ENCODE data around the gene PPIB.
"Not testable (repeated sequence)": the region's sequence is repeated elsewhere in the genome, so short reads cannot be mapped to it uniquely, and the experiment has no call there.

PPIB gene

DNA sequence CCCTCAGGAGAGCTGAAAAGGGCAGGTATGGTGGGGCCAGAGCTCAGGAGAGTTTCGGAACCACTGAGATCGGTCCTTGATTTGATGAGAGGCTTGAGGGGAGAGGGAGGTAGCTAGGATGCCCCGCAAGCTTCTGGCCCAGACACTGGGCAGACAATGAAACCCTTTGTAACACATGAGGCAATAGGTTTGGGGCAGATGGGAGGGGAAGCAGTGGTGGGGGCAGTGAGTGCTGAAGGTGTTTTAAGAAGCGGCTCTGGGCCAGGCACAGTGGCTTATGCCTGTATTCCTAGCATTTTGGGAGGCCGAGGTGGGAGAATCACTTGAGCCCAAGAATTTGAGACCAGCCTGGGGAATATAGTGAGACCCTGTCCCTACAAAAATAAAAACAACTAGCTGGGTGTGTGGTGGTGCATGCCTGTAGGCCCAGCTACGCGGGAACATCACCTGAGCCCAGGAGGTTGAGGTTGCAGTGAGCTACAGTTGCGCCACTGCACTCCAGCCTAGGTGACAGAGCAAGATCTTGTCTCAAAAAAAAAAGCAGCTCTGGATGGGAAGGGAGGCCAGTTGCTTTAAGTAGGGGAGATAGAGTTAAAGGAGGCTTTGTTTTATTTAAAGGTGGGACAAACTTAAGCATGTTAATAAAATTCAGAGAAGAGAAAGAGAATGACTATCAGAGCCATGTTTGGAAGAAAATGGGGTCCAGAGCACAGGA is 20.9 kb downstream of the PPIB start:
- DNase-seq (ENCODE audit: low read depth) = no peak

DNA sequence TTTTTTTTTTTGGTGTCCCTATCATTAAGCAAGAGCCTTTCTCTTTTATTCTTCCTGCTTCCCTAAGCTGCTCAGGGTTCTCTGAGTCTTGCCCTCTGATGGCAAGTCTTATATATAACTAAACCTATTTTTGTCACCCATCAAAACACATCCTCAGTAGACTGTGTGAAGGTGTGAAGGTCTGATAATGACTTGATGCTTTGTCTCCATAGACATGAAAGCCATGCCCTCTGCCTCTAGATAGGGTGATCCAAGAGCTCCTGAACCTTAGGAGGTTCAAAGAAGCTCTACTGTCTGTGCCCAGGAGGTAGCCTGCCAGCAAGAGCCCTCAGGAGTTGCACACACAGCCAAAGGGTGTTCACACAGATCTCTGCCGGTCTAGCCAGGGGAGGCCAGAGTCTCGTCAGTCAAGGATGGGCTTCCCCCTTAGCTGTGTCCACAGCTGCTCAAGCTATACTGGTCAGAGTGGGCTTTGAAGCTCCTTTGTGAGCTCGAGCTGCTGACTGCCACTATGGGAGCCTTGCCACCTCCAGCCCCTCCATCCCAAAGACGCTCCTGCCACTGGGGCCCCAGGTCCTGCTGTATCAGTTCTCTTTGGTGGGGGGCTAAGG is 24.4 kb downstream of the PPIB start:
- DNase-seq (ENCODE audit: low read depth) = no peak

DNA sequence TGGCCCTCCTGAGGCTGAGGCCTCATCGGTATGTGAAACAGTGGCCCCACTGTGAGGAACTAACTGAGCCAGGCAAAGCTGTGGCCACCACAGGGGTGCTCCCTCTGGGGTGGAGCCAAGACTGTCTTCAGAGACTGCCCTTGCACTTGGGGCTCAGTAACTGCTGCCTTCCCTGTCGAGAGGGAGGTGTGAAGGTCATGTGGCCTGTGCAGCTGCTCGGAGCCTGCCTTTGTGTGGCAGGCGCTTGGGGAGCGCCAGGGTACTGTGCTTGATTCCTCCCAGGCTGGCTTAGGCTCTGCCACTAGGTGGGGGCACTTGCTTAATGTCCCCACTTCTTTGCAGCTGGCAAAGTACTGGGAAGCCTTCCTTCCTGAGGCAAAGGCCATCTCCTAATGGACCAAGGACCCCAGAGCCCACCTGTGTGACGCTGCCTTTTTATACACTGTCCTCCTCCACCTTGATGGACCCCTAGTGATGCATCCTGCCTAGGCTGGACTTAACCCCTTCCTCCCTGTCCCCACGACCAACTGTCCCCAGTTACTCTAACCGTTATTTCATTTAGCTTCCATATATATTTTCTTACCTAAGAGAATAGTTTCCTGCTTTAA is 25.5 kb downstream of the PPIB start:
- no peak for DNase-seq (ENCODE audit: low read depth)

DNA sequence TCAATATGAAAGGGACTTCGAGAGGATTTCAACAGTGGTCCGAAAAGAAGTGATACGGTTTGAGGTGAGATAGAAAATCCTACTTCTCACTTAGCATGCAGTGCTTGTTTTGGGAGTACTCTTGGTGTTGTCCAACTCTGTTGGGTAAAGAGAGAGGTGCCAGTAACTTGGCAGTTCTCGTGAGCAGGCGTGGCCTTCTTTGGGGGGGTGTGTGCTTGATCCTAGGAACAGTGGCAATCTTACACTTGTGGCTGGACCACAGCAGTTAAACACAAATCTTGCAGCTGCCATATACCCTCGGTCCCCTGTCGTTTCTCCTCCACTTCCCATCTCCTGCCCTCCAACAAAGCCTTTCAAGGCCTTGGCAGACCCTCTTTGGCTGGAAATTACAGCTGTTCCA is 26.5 kb downstream of the PPIB start:
- DNase-seq (ENCODE audit: low read depth) = no peak

DNA sequence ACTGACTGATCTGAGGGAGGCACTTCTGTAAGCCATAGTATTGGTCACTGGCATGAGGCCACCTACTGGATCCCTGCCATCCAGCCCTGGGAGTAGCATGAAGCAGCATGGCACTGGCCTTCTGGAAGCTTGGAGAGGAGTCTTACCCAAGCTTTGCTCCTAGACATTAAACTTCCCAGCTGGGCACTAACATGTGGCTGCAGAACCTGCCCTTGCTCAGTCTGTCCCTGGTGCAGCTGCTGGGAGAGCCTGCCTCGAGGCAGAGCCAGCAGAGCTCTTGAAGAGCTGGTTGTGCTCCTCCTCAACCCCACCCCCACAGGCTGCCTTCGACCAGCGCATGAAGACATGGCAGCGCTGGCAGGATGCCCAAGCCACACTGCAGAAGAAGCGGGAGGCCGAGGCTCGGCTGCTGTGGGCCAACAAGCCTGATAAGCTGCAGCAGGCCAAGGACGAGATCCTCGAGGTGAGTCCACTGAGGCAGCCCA is 28.4 kb downstream of the PPIB start:
- no peak for DNase-seq (ENCODE audit: low read depth)

DNA sequence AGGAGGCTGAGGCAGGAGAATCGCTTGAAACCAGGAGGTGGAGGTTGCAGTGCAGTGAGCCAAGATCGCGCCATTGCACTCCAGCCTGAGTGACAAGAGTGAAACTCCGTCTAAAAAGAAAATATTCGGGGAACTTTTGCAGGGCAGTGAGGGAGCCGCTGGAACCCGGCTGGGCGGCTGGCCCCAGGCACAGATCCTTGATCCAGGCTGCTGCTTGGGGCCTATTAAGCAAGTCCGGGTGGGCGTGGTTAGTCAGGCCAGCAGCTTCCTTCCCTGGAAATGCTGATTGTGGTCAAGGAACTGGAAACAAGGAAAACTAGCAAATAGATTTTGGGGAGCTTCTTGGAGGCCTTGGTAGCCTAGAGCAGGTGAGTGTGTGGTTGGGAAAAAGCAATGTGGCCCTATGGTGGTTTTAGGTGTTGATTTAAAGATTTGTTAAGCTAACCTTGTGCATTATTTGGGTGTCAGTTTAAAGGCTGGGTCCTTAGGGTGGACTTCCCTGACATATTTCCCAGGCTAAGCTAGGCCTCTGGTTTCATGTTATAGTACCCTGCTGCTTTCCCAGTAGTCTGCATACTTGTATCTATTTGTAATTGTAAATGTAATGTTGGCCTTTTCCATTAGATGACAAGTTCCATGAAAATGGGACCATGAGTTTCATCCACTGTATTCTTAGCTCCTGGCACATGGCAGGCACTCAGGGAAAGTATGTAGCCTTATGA is 29.0 kb downstream of the PPIB start:
- DNase-seq (ENCODE audit: low read depth) = no peak

DNA sequence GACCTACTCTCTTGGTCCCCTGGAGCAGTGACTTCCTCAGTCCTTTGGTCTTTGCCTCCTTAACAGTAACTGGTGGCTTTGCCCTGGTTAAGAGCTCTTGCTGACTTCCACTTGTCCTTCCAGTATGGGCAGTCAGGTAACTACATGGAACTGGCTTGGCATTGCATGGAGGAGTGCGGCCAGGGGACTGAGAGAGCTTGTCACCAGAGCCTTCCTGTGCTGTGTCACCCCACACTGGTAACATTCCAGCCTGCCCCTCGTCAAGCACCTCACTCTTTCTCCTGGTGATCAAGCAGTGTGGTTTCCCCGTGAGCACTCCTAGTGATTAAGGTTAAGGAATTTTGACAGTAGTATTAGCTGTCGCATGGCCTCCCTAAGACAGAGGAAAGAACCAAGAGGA is 30.6 kb downstream of the PPIB start:
- DNase-seq (ENCODE audit: low read depth) = no peak

DNA sequence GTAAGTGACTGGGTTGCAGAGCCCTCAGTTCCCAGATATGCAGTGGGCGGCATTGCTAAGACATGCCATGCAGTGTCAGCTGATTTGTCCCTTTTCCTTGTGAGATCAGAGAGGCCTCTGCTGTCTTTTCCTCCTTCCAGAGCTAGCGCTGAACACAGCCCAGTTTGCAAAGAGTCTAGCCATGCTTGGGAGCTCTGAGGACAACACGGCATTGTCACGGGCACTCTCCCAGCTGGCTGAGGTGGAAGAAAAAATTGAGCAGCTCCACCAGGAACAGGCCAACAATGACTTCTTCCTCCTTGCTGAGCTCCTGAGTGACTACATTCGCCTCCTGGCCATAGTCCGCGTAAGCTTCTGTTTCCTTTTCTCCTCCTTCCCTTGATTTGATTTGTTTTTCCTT is 31.3 kb downstream of the PPIB start:
- DNase-seq (ENCODE audit: low read depth) = no peak

DNA sequence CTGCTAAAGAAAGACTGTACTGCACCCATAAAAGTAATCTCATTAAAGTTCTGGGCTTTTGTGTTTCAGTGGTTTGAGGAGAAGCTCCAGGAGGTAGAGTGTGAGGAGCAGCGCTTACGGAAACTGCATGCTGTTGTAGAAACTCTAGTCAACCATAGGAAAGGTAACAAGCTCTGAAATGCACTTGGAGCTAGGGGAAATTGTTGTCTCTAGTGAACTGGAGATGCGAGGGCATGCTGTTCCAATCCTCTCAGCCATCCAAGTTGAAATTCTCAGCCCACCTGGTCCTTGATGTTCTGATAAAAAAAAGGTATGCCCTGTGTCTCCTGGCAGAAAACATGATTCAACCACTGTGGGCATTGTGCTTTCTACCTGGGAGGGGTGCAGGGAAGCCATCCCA is 32.7 kb downstream of the PPIB start:
- DNase-seq (ENCODE audit: low read depth) = no peak

DNA sequence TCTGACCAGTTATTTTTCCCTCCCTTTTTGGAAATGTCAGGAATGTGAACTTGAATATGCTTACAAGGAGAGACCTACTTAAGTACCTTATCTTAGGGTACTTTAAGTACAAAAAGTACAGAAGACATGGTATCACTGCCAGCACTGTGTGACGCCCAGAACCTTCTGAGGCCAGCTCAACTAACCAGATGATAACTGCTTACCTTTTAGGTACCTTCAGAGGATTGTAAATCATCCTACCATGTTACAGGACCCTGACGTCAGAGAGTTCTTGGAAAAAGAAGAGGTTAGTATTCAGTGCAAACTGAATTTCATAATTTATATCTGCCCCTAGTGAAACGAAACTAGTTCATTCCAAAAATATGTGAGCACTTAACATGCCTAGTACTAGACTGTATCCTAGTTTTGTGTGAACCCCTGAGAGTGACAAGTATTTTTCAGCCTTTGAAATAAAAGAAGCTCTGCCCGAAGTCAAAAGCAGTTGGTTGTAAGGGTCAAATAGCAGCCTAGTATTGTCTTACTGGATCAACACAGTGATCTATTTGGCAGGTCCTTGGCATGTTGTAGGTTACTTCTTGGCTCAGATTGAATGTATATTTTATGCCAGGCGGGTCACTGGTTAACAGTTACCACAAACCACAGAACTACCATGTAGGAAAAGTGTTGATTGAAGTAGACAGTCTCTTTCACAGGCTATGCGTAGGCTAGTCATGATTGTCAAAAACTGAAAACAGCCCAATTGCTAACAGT is 35.1 kb downstream of the PPIB start:
- no peak for DNase-seq (ENCODE audit: low read depth)

DNA sequence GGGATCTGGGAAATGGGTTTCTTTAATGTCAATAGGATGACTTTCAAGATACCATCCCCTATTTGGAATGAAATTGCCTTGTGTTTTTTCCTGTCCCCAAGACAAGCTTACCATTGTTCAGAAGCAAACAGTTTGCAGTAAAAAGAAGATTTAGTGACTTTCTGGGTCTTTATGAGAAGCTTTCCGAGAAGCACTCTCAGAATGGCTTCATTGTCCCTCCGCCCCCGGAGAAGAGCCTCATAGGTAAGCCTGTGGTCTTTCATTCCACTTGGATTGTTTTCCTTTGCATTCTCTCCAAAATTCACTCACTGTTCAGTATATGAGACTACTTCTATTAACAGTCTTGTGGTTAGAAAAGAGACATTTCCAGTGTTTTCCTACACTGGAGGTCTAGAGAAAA is 36.8 kb downstream of the PPIB start:
- DNase-seq (ENCODE audit: low read depth) = no peak

DNA sequence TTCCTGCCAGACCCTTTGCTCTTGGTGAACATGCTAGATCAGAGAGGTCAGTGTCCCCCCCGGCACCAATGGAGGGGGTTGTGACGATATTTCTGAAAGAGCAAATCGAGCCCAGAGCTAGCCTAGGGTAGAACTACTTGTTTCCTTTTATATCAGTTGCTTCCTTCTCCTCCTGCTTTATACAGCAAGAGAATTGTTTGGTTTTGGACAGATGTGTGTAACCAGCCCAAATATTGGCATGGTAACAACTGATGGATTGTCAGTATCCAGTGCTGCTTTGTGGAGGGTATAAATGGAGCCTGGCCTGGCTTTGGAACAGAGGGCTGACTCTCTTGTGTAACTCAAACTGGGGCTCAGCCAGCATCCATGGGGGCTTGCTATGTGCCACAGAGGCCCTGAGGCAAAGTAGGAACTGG is 39.9 kb downstream of the PPIB start:
- no peak for DNase-seq (ENCODE audit: low read depth)

DNA sequence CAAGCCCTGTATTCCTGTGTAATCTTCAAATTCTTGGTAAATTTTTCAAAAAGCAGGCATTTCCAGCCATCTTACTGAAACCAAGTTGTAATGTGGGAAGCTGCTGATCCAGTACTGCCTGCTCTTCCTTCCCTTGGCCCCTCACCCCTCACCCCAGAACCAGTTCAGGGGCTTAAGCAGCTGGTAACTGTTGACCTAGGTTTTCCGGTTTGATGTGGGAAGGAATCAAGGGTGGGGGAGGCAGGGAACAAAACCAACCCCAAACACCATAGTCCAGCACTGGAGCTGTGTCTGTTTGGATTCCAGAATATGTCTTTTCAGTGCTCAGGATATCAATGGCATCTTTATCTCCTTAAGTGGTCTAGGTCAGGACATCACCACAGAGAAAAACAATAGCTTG is 40.4 kb downstream of the PPIB start:
- no peak for DNase-seq (ENCODE audit: low read depth)

DNA sequence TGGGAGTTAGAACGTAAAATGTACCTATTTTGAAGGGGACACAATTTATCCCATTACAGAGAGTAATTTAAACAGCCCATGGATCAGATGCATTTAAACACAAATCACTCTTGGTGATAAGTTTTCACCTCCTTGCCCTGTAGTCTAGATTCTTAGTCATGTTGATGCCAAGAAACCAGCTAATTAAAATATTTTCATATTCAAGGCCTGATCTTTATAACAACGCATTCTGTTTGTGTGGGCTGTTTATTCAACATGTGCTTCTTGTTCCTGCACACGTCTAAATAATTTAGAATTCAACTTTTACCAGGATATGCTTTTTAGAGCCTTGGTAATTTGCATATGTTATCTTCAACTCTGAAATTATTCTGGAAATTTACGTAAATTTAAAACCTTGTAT is 41.2 kb downstream of the PPIB start:
- DNase-seq (ENCODE audit: low read depth) = no peak

DNA sequence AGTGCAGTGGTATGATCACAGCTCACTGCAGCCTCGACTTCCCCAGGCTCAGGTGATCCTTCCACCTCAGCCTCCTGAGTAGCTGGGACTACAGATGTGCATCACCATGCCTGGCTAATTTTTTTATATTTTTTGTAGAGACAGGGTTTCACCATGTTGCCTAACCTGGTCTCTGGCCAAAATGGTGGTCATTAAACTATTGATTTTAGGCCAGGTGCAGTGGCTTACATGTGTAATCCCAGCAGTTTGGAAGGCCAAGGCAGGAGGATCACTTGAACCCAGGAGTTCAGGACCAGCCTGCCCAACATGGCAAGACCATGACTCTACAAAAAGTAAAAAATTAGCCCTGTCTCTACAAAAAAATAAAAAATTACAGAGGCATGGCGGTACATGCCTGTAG is 42.5 kb downstream of the PPIB start:
- DNase-seq (ENCODE audit: low read depth) = not testable (repeated sequence)

DNA sequence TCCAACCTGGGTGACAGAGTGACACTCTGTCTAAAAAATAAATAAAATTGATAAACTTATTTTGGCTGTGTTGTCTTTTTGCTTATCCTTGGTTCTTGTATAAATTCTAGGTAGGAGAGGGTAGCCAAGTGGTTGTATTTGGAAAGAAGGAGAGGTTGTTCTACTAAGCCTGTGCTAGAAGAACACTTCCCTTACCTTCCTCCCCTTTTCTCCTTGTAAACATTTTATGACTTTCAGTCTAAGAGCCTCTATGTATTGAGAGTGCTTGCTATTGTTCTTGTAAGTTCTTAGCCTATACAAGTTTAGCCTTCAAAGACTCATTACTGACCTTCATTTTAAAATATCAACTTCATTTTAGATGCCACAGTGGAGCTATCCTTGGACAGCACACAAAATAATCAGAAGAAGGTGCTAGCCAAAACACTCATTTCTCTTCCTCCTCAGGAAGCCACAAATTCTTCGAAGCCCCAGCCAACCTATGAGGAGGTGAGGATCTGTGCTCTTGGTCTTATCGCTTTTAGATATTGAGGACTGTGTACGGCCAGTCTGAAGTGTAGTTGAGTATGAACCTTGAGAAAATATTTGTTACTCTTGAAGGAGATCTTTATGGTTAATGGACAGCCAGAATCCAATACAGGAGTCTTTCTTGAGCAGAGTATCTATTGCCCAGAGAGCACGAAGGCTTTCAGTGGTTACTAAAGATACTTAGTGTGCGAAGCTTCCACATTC is 44.9 kb downstream of the PPIB start:
- no peak for DNase-seq (ENCODE audit: low read depth)

DNA sequence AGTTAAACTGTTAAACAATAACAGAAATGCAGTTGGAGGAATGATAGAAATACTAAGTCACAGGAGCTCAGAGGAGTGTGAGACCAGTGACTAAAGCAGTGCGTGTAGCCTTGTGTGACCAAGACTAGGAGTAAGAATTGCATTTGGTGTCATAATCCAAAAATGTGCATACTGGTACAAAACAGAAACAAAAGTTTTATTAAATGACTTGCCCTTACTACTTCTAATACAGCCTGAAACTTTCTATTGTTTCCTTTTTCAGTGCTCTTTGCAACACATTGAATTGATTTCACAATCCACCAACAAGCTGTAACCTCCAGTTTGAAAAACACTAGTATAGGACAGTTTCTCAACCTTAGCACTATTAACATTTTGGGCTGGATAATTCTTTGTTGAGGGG is 49.9 kb downstream of the PPIB start:
- no peak for DNase-seq (ENCODE audit: low read depth)

DNA sequence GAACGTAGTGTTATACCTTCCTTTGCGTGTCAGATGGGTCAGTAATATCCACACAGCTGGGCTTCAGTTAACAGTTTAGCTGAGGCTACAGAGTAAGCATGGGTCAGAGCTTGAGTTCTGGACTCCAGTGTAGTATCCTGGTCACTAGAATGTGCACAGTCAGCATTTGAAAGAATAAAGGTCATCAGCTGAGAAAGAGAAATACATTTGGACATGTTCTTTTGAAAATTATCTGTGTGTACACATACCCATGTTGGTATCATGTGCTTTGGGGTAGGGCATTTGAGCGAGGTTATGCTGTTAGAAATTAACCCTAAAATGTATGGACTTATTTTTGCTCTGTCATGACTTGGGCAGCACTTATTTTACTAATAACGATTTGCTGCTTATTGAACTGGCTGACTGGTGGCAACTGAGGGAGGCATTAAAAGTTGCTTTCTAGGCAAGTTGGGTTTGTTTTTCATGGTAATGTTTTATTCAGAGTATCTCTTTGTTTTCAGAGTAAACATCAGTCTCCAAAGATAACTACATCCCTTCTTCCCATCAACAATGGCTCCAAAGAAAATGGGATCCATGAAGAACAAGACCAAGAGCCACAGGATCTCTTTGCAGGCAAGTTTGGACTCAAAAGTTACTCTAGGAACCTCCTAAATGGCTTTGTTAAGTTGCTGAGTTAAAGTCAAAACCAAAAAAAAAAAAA is 50.6 kb downstream of the PPIB start:
- DNase-seq (ENCODE audit: low read depth) = no peak

DNA sequence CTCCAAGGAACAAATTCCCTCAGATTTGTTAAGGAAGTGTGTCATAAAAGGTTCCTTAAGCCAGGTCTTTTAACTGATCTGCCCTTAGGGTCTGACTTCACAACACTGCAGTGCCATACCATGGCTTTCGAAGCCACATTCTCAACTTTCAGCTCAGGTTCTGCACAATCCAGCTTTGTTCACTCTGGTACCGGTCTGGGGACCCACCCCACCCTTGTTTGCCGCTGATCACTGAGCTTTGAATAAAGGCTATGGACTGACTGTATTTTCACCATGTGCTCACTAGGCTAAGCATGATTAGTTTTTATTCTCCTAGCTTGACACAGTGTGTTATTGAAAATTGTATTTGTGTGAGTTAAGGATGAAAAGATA is 51.2 kb downstream of the PPIB start:
- no peak for DNase-seq (ENCODE audit: low read depth)

DNA sequence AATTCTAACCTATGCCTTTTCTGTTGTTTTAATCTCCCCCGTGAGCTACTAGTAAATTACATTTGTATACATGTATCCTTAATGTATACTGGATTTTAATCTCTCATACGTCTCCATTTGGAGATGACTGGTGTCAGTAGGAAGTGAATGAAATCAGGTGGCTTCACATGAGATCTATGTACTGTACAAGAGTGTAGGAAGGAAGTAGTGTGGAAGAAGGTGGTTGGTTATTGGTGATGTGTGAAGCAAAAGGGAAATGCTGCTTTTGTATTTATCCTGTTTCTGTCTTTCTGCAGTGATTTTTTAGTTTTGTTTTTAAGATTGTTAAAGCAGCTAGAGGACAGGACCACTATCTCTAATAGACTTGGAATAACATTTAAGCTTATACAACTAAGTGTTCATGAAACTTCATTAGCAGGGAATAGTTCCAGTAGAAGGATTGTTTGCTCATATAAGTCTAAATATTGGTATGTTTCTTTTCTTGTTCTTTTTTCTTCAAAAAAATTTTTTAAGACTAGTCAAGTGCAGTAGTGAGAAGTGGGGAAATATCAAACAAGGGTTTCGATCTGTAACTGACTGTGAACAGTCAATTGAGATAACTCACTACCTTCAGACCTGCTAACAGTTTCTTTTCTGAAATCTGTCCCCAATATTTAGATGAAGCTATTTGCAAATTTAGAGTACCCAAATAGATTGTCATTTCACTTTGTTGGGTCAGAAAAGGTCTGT is 51.7 kb downstream of the PPIB start:
- no peak for DNase-seq (ENCODE audit: low read depth)

All from activated T-cell treated with anti-CD3 and anti-CD28 coated beads for 48 hours (primary cell).